HG02852 (cell line): ENCODE data around the gene SETD1A.
A peak's percentile ranks its signal among the peaks of the same experiment; 100 is the strongest.
"Not testable (repeated sequence)": the region's sequence is repeated elsewhere in the genome, so short reads cannot be mapped to it uniquely, and the experiment has no call there.

Experiments used
- ATAC-seq: cut with Tn5 transposase; IDR thresholded peaks from one replicate; pipeline ENCODE4 v1.9.1; 2021; ENCODE audit warnings: mild to moderate bottlenecking, moderate library complexity; ENCODE audit not compliant: unreplicated experiment

The SETD1A gene

GRCh38 chr16:31011815-31012214 is 54.3 kb downstream of the SETD1A start:
- ATAC-seq, result not testable (repeated sequence)

GRCh38 chr16:31013292-31013691 is 55.7 kb downstream of the SETD1A start:
- not testable (repeated sequence) for ATAC-seq

GRCh38 chr16:31016018-31016417 is 58.5 kb downstream of the SETD1A start:
- ATAC-seq, result no peak

GRCh38 chr16:31017756-31018155 is 60.2 kb downstream of the SETD1A start:
- ATAC-seq, result not testable (repeated sequence)

- ATAC-seq, result no peak
Measured at GRCh38 chr16:31020536-31020935, 63.0 kb downstream of the SETD1A start.

GRCh38 chr16:31022544-31023251 is 65.1 kb downstream of the SETD1A start:
- no peak for ATAC-seq

GRCh38 chr16:31023252-31023602 is 65.7 kb downstream of the SETD1A start:
- no peak for ATAC-seq

- no peak for ATAC-seq
Measured at GRCh38 chr16:31023627-31024226, 66.2 kb downstream of the SETD1A start.

GRCh38 chr16:31025339-31025738 is 67.8 kb downstream of the SETD1A start:
- ATAC-seq, result no peak

GRCh38 chr16:31029272-31029671 is 71.7 kb downstream of the SETD1A start:
- ATAC-seq, result no peak

GRCh38 chr16:31031276-31031675 is 73.7 kb downstream of the SETD1A start:
- ATAC-seq, result no peak

GRCh38 chr16:31032736-31033708 is 75.5 kb downstream of the SETD1A start, which contains the start of gene STX4:
Gene STX4, plus strand, starts transcription at chr16:31033558. Its CDS starts 248 bp downstream, at chr16:31033806.
- ATAC-seq, result peak; percentile 79

GRCh38 chr16:31033709-31034492 is 76.3 kb downstream of the SETD1A start:
- peak; percentile 41 for ATAC-seq
